Ovary (tissue), 9 donors: Measurements from ENCODE around the gene AZU1. TPM values are rescaled to one million over a fixed set of nuclear protein-coding genes. Genes with fewer than 3 reads are reported as not detected.

Source experiments
- DNase-seq, 5 donors: peaks; one replicate each; pipeline ENCODE4 v3.0.0-alpha.2; 2019 to 2020
- H3K27ac ChIP-seq, 2 donors: fragments of 200-600 bp; one replicate each; pipeline versions ENCODE4 v1.5.1 to v1.8.0; 2019 to 2022
- H3K27me3 ChIP-seq: fragments of 200-600 bp; one replicate; pipeline ENCODE4 v1.8.0; 2022
- H3K36me3 ChIP-seq: fragments of 200-600 bp; sonication (generic); one replicate; pipeline ENCODE4 v1.5.1; 2019
- H3K4me1 ChIP-seq: one replicate; pipeline ENCODE4 v1.8.1; 2013; ENCODE audit warnings: mild to moderate bottlenecking, moderate library complexity; ENCODE audit not compliant: insufficient read depth
- H3K4me3 ChIP-seq: fragments of 200-600 bp; sonication (generic); one replicate; pipeline ENCODE4 v1.5.1; 2017
- H3K9me3 ChIP-seq, 2 donors: fragments of 200-600 bp in 1 of 2; sonication (generic) in 1 of 2; one replicate each; pipeline versions ENCODE4 v1.5.1 to v1.8.1; 2013 to 2019; ENCODE audit warnings: mild to moderate bottlenecking in 1 of 2, moderate library complexity in 1 of 2
- EP300 ChIP-seq: sonication (generic); formaldehyde crosslinking; IDR thresholded peaks from one replicate; pipeline ENCODE4 v1.6.1; 2017; ENCODE audit warnings: antibody characterized with exemption
- POLR2A ChIP-seq: fragments of 450-650 bp; IDR thresholded peaks from one replicate; pipeline ENCODE4 v1.6.1; 2017; ENCODE audit warnings: antibody characterized with exemption, mild to moderate bottlenecking, moderate library complexity
- WGBS, 3 donors: extraction: QIAGEN DNeasy Blood & Tissue Kit in 1 of 3; methylation state at CpG; one replicate each; pipeline versions ENCODE4 v1.1.5 to v1.1.7; 2013 to 2017; 5-methylcytosine and 5-hydroxymethylcytosine counted together
- intact Hi-C, 4 donors: fragments of 100-400 bp; cut with DNase I; formaldehyde crosslinking; loops; one replicate each; pipeline versions ENCODE4 v1.11.0 to v1.15.1; 2022 to 2023
- polyA plus RNA-seq, 2 donors: library from polyadenylated mRNA; stranded (reverse); fragments of 200-250 nt in 1 of 2; fragments of 350-450 nt in 1 of 2; fragmentation: Illumina TruSeq in 1 of 2; extraction: RNeasy Lipid Tissue Mini Kit (QIAGEN cat#74804) in 1 of 2; gene quantifications; one replicate each; pipeline ENCODE4 v1.2.3, GENCODE V29; 2013 to 2014
- total RNA-seq, 7 donors: library from RNA; depleted of rRNA in 2 of 7; stranded (reverse); fragments of >200 nt in 2 of 7; fragmentation: NEBNext Ultra II Directional in 3 of 7; extraction: Animal tissue kit (Norgen Biotek cat#: 25700) in 3 of 7; gene quantifications; one replicate each; pipeline versions ENCODE4 v1.1.0 to v1.2.4, GENCODE V29; 2016 to 2023
- TF ChIP-seq, protein P1 (sequence below), 3 donors: fragments of 450-650 bp in 2 of 3; fragments of 200-600 bp in 1 of 3; IDR thresholded peaks; one replicate each; pipeline versions ENCODE4 v1.5.1 to v1.8.0; 2016 to 2022; ENCODE audit warnings: antibody characterized with exemption in 3 of 3, mild to moderate bottlenecking in 1 of 3
- donor health status: DM: no; HTN: no; CAD: no; lungs with moderate emphysema.
- donor health status: DM: no; HTN: no; CAD: no.
- donor health status: Bipolar disorder and iron deficiency.
- donor health status: DM: yes; HTN: yes; CAD: no.
- donor health status: DM: no; HTN: no; CAD: no.
- donor health status: DM: yes; HTN: yes; CAD: no.

Gene AZU1
- total and polyA plus RNA-seq, 9 donors, result 0.11 to 1.0 TPM; not detected in 7

DNA sequence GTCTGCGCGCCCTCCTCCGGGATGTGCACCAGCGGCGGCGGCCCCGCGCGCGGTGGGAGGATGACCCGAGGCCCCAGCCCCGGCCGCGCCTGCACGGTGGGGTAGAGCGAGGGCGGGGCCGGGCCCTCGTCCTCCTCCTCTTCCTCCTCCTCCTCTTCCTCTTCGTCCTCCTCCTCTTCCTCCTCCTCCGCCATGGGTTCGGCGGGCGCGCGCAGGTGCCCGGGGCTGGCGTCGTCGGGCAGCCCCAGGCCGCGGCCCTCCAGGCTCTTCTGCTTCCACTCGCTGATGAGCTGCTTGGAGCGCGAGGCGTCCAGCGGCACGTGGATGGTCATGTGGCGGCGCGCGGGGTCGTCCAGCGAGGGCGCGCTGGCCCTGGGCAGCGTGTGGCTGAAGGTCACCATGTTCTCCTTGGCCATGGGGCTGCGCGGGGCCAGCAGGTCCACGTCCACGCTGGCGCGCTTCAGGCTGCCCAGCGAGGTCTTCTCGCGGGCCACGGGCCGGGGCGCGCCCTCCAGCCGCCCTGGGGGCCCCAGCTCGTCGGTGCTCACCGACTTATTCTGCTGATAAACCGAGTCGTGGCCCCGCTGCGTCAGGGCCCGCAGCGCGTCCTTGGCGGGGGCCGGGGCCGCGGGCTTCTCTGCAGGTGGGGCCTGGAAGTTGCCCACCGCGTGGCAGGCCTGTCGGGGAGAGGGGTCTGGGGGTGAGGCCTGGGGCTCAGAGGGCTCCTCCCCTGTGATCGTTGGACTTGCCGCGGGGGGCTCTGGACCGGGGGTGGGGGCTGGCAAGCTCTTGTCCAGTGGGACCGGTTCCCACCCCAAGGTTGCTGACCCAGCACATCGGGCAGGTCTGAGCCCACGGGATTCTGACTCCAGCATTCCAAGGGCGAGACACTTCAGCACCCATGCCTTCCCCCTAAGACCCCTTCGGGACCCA, 14.2 kb upstream of the AZU1 start:
- WGBS, 3 donors, result 87 to 92% (median 90%) methylated on average over 71 to 87 of the region's 87 CpGs
- H3K27me3 ChIP-seq, result no peaks in the 10 kb centered on the region
- no peak overlapping the region for H3K27ac ChIP-seq
- H3K4me3 ChIP-seq, result no peak overlapping the region
- H3K4me1 ChIP-seq, result no peaks in the 10 kb centered on the region
- TF ChIP-seq, protein P1, sequence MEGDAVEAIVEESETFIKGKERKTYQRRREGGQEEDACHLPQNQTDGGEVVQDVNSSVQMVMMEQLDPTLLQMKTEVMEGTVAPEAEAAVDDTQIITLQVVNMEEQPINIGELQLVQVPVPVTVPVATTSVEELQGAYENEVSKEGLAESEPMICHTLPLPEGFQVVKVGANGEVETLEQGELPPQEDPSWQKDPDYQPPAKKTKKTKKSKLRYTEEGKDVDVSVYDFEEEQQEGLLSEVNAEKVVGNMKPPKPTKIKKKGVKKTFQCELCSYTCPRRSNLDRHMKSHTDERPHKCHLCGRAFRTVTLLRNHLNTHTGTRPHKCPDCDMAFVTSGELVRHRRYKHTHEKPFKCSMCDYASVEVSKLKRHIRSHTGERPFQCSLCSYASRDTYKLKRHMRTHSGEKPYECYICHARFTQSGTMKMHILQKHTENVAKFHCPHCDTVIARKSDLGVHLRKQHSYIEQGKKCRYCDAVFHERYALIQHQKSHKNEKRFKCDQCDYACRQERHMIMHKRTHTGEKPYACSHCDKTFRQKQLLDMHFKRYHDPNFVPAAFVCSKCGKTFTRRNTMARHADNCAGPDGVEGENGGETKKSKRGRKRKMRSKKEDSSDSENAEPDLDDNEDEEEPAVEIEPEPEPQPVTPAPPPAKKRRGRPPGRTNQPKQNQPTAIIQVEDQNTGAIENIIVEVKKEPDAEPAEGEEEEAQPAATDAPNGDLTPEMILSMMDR (IDR thresholded peaks at IDR 0.05), result no peak
- TF ChIP-seq EP300, result no peak
- TF ChIP-seq POLR2A, result no peak
- no peaks in the 10 kb centered on the region for H3K9me3 ChIP-seq
- intact Hi-C loops, result no loop called here
- H3K36me3 ChIP-seq, result no peaks in the 10 kb centered on the region
- DNase-seq, result peak in 1 of 5 donors; percentile 21

- intact Hi-C loops, result no loop called here
- H3K27ac ChIP-seq, result no peak overlapping the region
- TF ChIP-seq POLR2A, result no peak
- TF ChIP-seq, protein P1 (IDR thresholded peaks at IDR 0.05), result no peak
- H3K9me3 ChIP-seq, result no peaks in the 10 kb centered on the region
- WGBS, 3 donors, result 85 to 90% (median 89%) methylated on average over 48 to 49 of the region's 49 CpGs
- no peaks in the 10 kb centered on the region for H3K4me1 ChIP-seq
- peak in 1 of 5 donors; percentile 37 for DNase-seq
- H3K4me3 ChIP-seq, result no peak overlapping the region
- H3K27me3 ChIP-seq, result no peaks in the 10 kb centered on the region
- H3K36me3 ChIP-seq, result no peaks in the 10 kb centered on the region
These were observed 13.2 kb upstream of the AZU1 start for GRCh38 chr19:814152-815078.

DNA sequence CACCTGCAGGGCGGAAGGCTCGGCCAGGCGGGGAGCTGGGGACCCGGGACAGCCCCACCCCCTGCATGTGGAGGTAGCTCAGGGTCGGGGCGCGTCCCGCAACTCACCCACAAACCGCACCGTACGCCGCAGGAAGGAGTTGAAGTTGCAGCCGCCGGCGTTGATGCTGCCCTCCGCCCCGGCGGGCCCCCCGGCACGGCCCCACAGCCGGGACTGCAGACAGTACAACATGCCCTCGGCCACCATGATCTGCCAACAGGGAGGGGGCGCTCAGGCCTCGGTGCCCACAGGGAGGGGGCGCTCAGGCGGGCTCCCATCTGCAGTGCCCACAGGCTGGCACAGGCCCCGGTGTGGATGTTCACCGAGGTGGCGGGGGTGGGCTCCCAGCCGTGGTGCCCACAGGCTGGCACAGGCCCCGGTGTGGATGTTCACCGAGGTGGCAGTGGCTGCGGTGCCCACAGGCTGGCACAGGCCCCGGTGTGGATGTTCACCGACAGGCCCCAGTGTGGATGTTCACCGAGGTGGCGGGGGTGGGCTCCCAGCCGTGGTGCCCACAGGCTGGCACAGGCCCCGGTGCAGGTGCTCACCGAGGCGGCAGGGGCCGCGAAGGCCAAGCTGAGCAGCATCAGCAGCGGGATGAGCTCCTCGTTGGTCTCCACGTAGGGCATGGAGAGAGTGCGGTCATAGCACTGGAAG, 12.4 kb upstream of the AZU1 start:
- peak in 1 of 5 donors; percentile 17 for DNase-seq
- H3K4me3 ChIP-seq, result no peak overlapping the region
- H3K4me1 ChIP-seq, result no peaks in the 10 kb centered on the region
- no peaks in the 10 kb centered on the region for H3K36me3 ChIP-seq
- no peaks in the 10 kb centered on the region for H3K9me3 ChIP-seq
- H3K27me3 ChIP-seq, result no peaks in the 10 kb centered on the region
- WGBS, 3 donors, result 92 to 95% (median 93%) methylated on average over 46 to 47 of the region's 47 CpGs
- TF ChIP-seq POLR2A (no peak), EP300 (no peak)
- TF ChIP-seq, protein P1 (IDR thresholded peaks at IDR 0.05), result no peak
- intact Hi-C loops, result no loop called here
- no peak overlapping the region for H3K27ac ChIP-seq
